Osteoblast (primary cell): Measurements from ENCODE around the gene PAK4. TPM values are rescaled to one million over a fixed set of nuclear protein-coding genes. Genes with fewer than 3 reads are reported as not detected.
"Not testable (repeated sequence)": the region's sequence is repeated elsewhere in the genome, so short reads cannot be mapped to it uniquely, and the experiment has no call there.

ENCODE experiments used
- DNase-seq: peaks from one replicate; pipeline ENCODE4 v3.0.0; 2011; ENCODE audit warnings: low spot score, mixed read lengths; ENCODE audit not compliant: insufficient read length; ENCODE audit errors: missing footprints
- H2AFZ ChIP-seq: 2 replicates; pipeline ENCODE4 v1.6.0; 2011; ENCODE audit warnings: mild to moderate bottlenecking, low read length
- H3K27ac ChIP-seq: 2 replicates; pipeline ENCODE4 v1.5.1; 2011; ENCODE audit warnings: mild to moderate bottlenecking, low read depth, low read length, moderate library complexity
- H3K27me3 ChIP-seq: 2 replicates; pipeline ENCODE4 v1.6.0; 2012; ENCODE audit warnings: mild to moderate bottlenecking, control low read depth, inconsistent platforms, low read length, moderate library complexity; ENCODE audit not compliant: insufficient read depth
- H3K36me3 ChIP-seq: 2 replicates; pipeline ENCODE4 v1.5.1; 2011; ENCODE audit warnings: mild to moderate bottlenecking, low read length, control low read depth, moderate library complexity; ENCODE audit not compliant: insufficient read depth
- H3K4me1 ChIP-seq: 2 replicates; pipeline ENCODE4 v1.5.1; 2011; ENCODE audit warnings: mild to moderate bottlenecking, low read length, control low read depth, moderate library complexity; ENCODE audit not compliant: insufficient read depth
- H3K4me2 ChIP-seq: 2 replicates; pipeline ENCODE4 v1.6.0; 2011; ENCODE audit warnings: mild to moderate bottlenecking, low read length; ENCODE audit not compliant: insufficient read depth
- H3K4me3 ChIP-seq: fragments of 200-600 bp; sonication (generic); 3 replicates; pipeline ENCODE4 v1.5.1; 2012; ENCODE audit warnings: mild to moderate bottlenecking, low read length, inconsistent platforms; ENCODE audit not compliant: insufficient read depth
- H3K79me2 ChIP-seq: 2 replicates; pipeline ENCODE4 v1.6.0; 2012; ENCODE audit warnings: mild to moderate bottlenecking, low read length, control low read depth, inconsistent platforms; ENCODE audit not compliant: insufficient read depth
- H3K9me3 ChIP-seq: 2 replicates; pipeline ENCODE4 v1.5.1; 2011; ENCODE audit warnings: low read depth, low read length, control low read depth
- H4K20me1 ChIP-seq: 2 replicates; pipeline ENCODE4 v1.6.0; 2012; ENCODE audit warnings: mild to moderate bottlenecking, low read length, control low read depth; ENCODE audit not compliant: insufficient read depth
- total RNA-seq: library from RNA; depleted of rRNA; stranded (reverse); fragments of >200 nt; gene quantifications from 2 replicates; pipeline ENCODE4 v1.2.3, GENCODE V29; 2012
- TF ChIP-seq, protein P1 (sequence below): IDR thresholded peaks from 2 replicates; pipeline ENCODE4 v1.5.1; 2011; ENCODE audit warnings: mild to moderate bottlenecking, low read depth, low read length, moderate library complexity; ENCODE audit errors: extremely low read depth

The PAK4 gene
- total RNA-seq, 1 donor, result 9.4 TPM

- Histone ChIP-seq H3K79me2 (no peaks in the 10 kb centered on the region), H3K27ac (no peak overlapping the region), H3K4me2 (no peak overlapping the region), H3K4me3 (no peak overlapping the region), H3K36me3 (no peaks in the 10 kb centered on the region), H3K27me3 (no peaks in the 10 kb centered on the region), H3K9me3 (no peaks in the 10 kb centered on the region), H2AFZ (no peak overlapping the region), H4K20me1 (no peaks in the 10 kb centered on the region), H3K4me1 (peaks cover 11% of the 10 kb centered on the region)
- no peak for DNase-seq
- TF ChIP-seq, protein P1, sequence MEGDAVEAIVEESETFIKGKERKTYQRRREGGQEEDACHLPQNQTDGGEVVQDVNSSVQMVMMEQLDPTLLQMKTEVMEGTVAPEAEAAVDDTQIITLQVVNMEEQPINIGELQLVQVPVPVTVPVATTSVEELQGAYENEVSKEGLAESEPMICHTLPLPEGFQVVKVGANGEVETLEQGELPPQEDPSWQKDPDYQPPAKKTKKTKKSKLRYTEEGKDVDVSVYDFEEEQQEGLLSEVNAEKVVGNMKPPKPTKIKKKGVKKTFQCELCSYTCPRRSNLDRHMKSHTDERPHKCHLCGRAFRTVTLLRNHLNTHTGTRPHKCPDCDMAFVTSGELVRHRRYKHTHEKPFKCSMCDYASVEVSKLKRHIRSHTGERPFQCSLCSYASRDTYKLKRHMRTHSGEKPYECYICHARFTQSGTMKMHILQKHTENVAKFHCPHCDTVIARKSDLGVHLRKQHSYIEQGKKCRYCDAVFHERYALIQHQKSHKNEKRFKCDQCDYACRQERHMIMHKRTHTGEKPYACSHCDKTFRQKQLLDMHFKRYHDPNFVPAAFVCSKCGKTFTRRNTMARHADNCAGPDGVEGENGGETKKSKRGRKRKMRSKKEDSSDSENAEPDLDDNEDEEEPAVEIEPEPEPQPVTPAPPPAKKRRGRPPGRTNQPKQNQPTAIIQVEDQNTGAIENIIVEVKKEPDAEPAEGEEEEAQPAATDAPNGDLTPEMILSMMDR, result no peak
Observed at GRCh38 chr19:39090881-39091280, 34.7 kb upstream of the PAK4 start.

DNA sequence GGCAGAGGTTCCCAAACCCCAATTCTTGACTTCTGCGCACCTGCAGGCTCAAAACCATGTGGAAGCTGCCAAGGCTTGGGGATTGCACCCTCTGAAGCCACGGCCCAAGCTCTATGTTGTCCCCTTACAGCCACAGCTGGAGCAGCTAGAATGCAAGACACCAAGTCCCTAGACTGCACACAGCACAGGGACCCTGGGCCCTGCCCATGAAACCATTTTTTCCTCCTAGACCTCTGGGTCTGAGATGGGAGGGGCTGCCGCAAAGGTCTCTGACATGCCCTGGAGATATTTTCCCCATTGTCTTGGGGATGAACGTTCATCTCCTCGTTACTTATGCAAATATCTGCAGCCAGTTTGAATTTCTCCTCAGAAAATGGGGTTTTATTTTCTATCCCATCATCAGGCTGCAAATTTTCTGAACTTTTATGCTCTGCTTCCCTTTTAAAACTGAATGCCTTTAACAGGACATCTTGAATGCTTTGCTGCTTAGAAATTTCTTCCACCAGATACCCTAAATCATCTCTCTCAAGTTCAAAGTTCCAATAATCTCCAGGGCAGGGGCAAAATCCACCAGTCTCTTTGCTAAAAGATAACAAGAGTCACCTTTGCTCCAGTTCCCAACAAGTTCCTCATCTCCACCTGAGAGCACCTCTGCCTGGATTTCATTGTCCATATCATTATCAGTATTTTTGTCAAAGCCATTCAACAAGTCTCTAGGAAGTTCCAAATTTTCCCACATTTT lies 29.6 kb upstream of the PAK4 start:
- H3K4me1 ChIP-seq, result peaks cover 11% of the 10 kb centered on the region
- not testable (repeated sequence) for H2AFZ ChIP-seq, H3K9me3 ChIP-seq, H4K20me1 ChIP-seq, H3K27ac ChIP-seq, H3K4me2 ChIP-seq, H3K27me3 ChIP-seq, H3K79me2 ChIP-seq, H3K36me3 ChIP-seq, H3K4me3 ChIP-seq, DNase-seq

DNA sequence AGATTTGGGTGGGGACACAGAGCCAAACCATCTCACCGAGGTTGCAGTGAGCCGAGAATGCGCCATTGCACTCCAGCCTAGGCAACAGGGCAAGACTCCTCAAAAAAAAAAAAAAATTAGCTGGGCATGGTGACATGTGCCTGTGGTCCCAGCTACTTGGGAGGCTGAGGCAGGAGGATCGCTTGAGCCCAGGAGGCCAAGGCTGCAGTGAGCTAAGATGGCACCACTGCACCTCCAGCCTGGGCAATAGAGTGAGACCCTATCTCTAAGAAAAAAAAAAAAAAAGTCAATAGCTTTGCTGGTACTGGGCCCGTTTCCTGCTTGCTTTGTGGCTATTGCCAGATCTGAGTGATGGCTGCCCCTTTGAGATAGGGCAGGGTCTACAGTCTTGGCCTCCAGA lies 28.3 kb upstream of the PAK4 start:
- Histone ChIP-seq H3K4me2 (no peak overlapping the region), H3K27ac (no peak overlapping the region), H2AFZ (no peak overlapping the region), H3K4me3 (no peak overlapping the region), H3K4me1 (peaks cover 11% of the 10 kb centered on the region), H3K9me3 (no peaks in the 10 kb centered on the region), H3K36me3 (no peaks in the 10 kb centered on the region), H4K20me1 (no peaks in the 10 kb centered on the region), H3K27me3 (no peaks in the 10 kb centered on the region), H3K79me2 (no peaks in the 10 kb centered on the region)
- peak; percentile 14 for DNase-seq
- TF ChIP-seq, protein P1, result no peak

GRCh38 chr19:39097721-39098120 lies 27.9 kb upstream of the PAK4 start:
- no peak overlapping the region for H3K4me3 ChIP-seq
- H3K4me2 ChIP-seq, result no peak overlapping the region
- no peak overlapping the region for H2AFZ ChIP-seq
- H3K4me1 ChIP-seq, result peaks cover 11% of the 10 kb centered on the region
- DNase-seq, result no peak
- H4K20me1 ChIP-seq, result no peaks in the 10 kb centered on the region
- H3K27me3 ChIP-seq, result no peaks in the 10 kb centered on the region
- no peaks in the 10 kb centered on the region for H3K9me3 ChIP-seq
- no peaks in the 10 kb centered on the region for H3K79me2 ChIP-seq
- no peaks in the 10 kb centered on the region for H3K36me3 ChIP-seq
- no peak overlapping the region for H3K27ac ChIP-seq
- TF ChIP-seq, protein P1, result no peak
